ENCODE measurements around the gene BCAS3. TPM values are rescaled to one million over a fixed set of nuclear protein-coding genes. Genes with fewer than 3 reads are reported as not detected.
A peak's percentile ranks its signal among the peaks of the same experiment; 100 is the strongest.

The BCAS3 gene
- total RNA-seq, 1 experiment from 2014 or later = 26.3 TPM

GRCh38 chr17:60743282-60743681 is 65.6 kb downstream of the BCAS3 start:
- TF ChIP-seq SP1 (IDR thresholded peaks at IDR 0.05; ENCODE audit: low read depth) (no peak), CEBPB (IDR thresholded peaks at IDR 0.05; ENCODE audit: low read depth) (no peak), SRF (IDR thresholded peaks at IDR 0.05; ENCODE audit: low read depth) (no peak), RAD21 (IDR thresholded peaks at IDR 0.05; ENCODE audit: low read depth) (no peak), JUND (IDR thresholded peaks at IDR 0.05) (no peak), EGR1 (IDR thresholded peaks at IDR 0.05; ENCODE audit: low read depth) (no peak), TCF7L2 (IDR thresholded peaks at IDR 0.05; ENCODE audit: borderline replicate concordance, extremely low read depth, insufficient read depth, insufficient read length) (no peak), EZH2 (IDR thresholded peaks at IDR 0.05) (no peak)
- H3K27ac ChIP-seq (ENCODE audit: low read depth, low read length) = no peak overlapping the region
- no peaks in the 10 kb centered on the region for H3K9me2 ChIP-seq (ENCODE audit: insufficient read depth)
- ChIA-PET POLR2A (interaction anchor here (1.0 kb wide), 1 partner anchor 10 kb away, joined by 5 read pairs; no protein-coding TSS in a partner anchor), CTCF (no interaction called here), RAD21 (ENCODE audit: low non-redundant PET in 1 of 2, low total read pairs in 2 of 2, uncharacterized antibody in 2 of 2, unreplicated experiment in 2 of 2) (no interaction called here)
- no peaks in the 10 kb centered on the region for H3K9me3 ChIP-seq (ENCODE audit: control insufficient read depth in 1 of 2, insufficient read depth in 1 of 2, low read depth in 1 of 2, low read length in 2 of 2)
- H3K4me3 ChIP-seq (replicated peaks in 1 of 2; ENCODE audit: low read depth in 1 of 2, low read length in 2 of 2) = no peak overlapping the region
- no peaks in the 10 kb centered on the region for H3K27me3 ChIP-seq (ENCODE audit: insufficient read depth, low read length)
- no peak for DNase-seq (ENCODE audit: low read depth, low spot score)
- no peak for ATAC-seq
- H3K9ac ChIP-seq (ENCODE audit: low read length) = no peak overlapping the region
- H3K4me1 ChIP-seq (ENCODE audit: control insufficient read depth in 1 of 2, insufficient read depth in 2 of 2, low read length in 2 of 2) = peaks cover 11 to 17% of the 10 kb centered on the region in 2 experiments
- H3K79me2 ChIP-seq (ENCODE audit: insufficient read depth, low read length) = no peaks in the 10 kb centered on the region
- H2AFZ ChIP-seq (ENCODE audit: low read depth, low read length, poor library complexity, severe bottlenecking) = no peak overlapping the region
- BruUV-seq (replicated peaks) = no TSS peak
- H4K20me1 ChIP-seq (ENCODE audit: insufficient read depth) = no peaks in the 10 kb centered on the region
- peak overlapping the region; percentile 47; the same call in 1 of the 2 replicates for H3K4me2 ChIP-seq (ENCODE audit: low read length)
- intact Hi-C loops (cut with micrococcal nuclease) = no loop called here
- H3K36me3 ChIP-seq (ENCODE audit: control insufficient read depth in 1 of 2, insufficient read depth in 2 of 2, low read length in 2 of 2) = no peaks in the 10 kb centered on the region

GRCh38 chr17:60743799-60744198 is 66.1 kb downstream of the BCAS3 start:
- no peak overlapping the region for H3K4me3 ChIP-seq (replicated peaks in 1 of 2; ENCODE audit: low read depth in 1 of 2, low read length in 2 of 2)
- intact Hi-C loops (cut with micrococcal nuclease) = no loop called here
- RAD21 ChIA-PET (ENCODE audit: low non-redundant PET in 1 of 2, low total read pairs in 2 of 2, uncharacterized antibody in 2 of 2, unreplicated experiment in 2 of 2) = no interaction called here
- H3K9me2 ChIP-seq (ENCODE audit: insufficient read depth) = no peaks in the 10 kb centered on the region
- H3K36me3 ChIP-seq (ENCODE audit: control insufficient read depth in 1 of 2, insufficient read depth in 2 of 2, low read length in 2 of 2) = no peaks in the 10 kb centered on the region
- POLR2A ChIA-PET = interaction anchor here (1.0 kb wide), 1 partner anchor 10 kb away, joined by 5 read pairs; no protein-coding TSS in a partner anchor
- H3K27me3 ChIP-seq (ENCODE audit: insufficient read depth, low read length) = no peaks in the 10 kb centered on the region
- H3K4me1 ChIP-seq (ENCODE audit: control insufficient read depth in 1 of 2, insufficient read depth in 2 of 2, low read length in 2 of 2) = peaks cover 11 to 17% of the 10 kb centered on the region in 2 experiments
- no peak overlapping the region; the same call in 1 of the 2 replicates for H3K9ac ChIP-seq (ENCODE audit: low read length)
- ATAC-seq (peak; percentile 54; the same call in 1 of the 2 replicates), DNase-seq (ENCODE audit: low read depth, low spot score) (peak; percentile 28)
- BruUV-seq (replicated peaks) = no TSS peak
- H3K27ac ChIP-seq (ENCODE audit: low read depth, low read length) = peak overlapping the region; percentile 17; the same call in 1 of the 2 replicates
- no peaks in the 10 kb centered on the region for H3K79me2 ChIP-seq (ENCODE audit: insufficient read depth, low read length)
- H3K4me2 ChIP-seq (ENCODE audit: low read length) = peak overlapping the region; percentile 47
- CTCF ChIA-PET = interaction anchor here (1.1 to 3.0 kb wide), 2 partner anchors 11 to 23 kb away, joined by 3 to 26 read pairs; no protein-coding TSS in a partner anchor
- no peak overlapping the region for H2AFZ ChIP-seq (ENCODE audit: low read depth, low read length, poor library complexity, severe bottlenecking)
- no peaks in the 10 kb centered on the region for H3K9me3 ChIP-seq (ENCODE audit: control insufficient read depth in 1 of 2, insufficient read depth in 1 of 2, low read depth in 1 of 2, low read length in 2 of 2)
- no peaks in the 10 kb centered on the region for H4K20me1 ChIP-seq (ENCODE audit: insufficient read depth)
- TF ChIP-seq SRF (IDR thresholded peaks at IDR 0.05; ENCODE audit: low read depth) (no peak), YY1 (IDR thresholded peaks at IDR 0.05; ENCODE audit: extremely low read depth, insufficient replicate concordance, low read depth, low read length) (no peak), CTCF (IDR thresholded peaks at IDR 0.05 in 2 of 3, conservative IDR thresholded peaks at IDR 0.05 in 1 of 3; ENCODE audit: borderline replicate concordance in 1 of 3, insufficient read depth in 1 of 3, low read depth in 2 of 3, low read length in 2 of 3) (no peak), REST (IDR thresholded peaks at IDR 0.05; ENCODE audit: low read depth) (no peak), SP1 (IDR thresholded peaks at IDR 0.05; ENCODE audit: low read depth) (peak; percentile 57), POLR2AphosphoS5 (IDR thresholded peaks at IDR 0.05; ENCODE audit: low read depth, low read length) (no peak), EGR1 (IDR thresholded peaks at IDR 0.05; ENCODE audit: low read depth) (no peak), MAX (IDR thresholded peaks at IDR 0.05) (peak; percentile 22; the same call in 1 of the 2 replicates)

All from HCT116 (cell line).